OCI-LY7 (cell line): ENCODE data around the gene CDY1. TPM values are rescaled to one million over a fixed set of nuclear protein-coding genes. Genes with fewer than 3 reads are reported as not detected.
"Not testable (repeated sequence)": the region's sequence is repeated elsewhere in the genome, so short reads cannot be mapped to it uniquely, and the experiment has no call there.

Experiments used
- BruUV-seq: library from RNA; stranded (reverse); fragments of 400-500 nt; replicated peaks from 2 replicates; lab custom pipeline; 2021; lab: Mats Ljungman, UMichigan
- CTCF ChIA-PET: fragments of 300-600 bp; sonication (Branson Sonifier 250); formaldehyde crosslinking; loops from one replicate; lab custom pipeline; 2022; ENCODE audit warnings: antibody characterized with exemption; ENCODE audit not compliant: unreplicated experiment; lab: Charles Lee
- POLR2A ChIA-PET: fragments of 300-600 bp; sonication (Branson Sonifier 250); formaldehyde crosslinking; loops from one replicate; lab custom pipeline; 2022; ENCODE audit warnings: antibody characterized with exemption; lab: Charles Lee
- DNase-seq: peaks from one replicate; pipeline ENCODE4 v3.0.0-alpha.2; 2015; ENCODE audit warnings: low spot score
- H2AFZ ChIP-seq: fragments of 200-600 bp; sonication (generic), shearing (Covaris generic); 2 replicates; pipeline ENCODE4 v1.6.1; 2014; ENCODE audit warnings: mild to moderate bottlenecking, antibody characterized with exemption, low read length, moderate library complexity
- H3K27ac ChIP-seq: fragments of 200-600 bp; sonication (generic); 2 replicates; pipeline ENCODE4 v1.5.1; 2014; ENCODE audit warnings: mixed run types, low read depth, mild to moderate bottlenecking, moderate library complexity, low read length, inconsistent platforms; ENCODE audit not compliant: poor library complexity, severe bottlenecking
- H3K36me3 ChIP-seq: fragments of 200-600 bp; sonication (generic); 2 replicates; pipeline ENCODE4 v1.6.1; 2014; ENCODE audit warnings: mild to moderate bottlenecking, antibody characterized with exemption, low read length, moderate library complexity, mixed read lengths; ENCODE audit not compliant: insufficient read depth
- H3K4me1 ChIP-seq: fragments of 200-600 bp; sonication (generic); 2 replicates; pipeline ENCODE4 v1.5.1; 2014; ENCODE audit warnings: mild to moderate bottlenecking, low read length; ENCODE audit not compliant: insufficient read depth, poor library complexity, severe bottlenecking
- H3K4me2 ChIP-seq: fragments of 200-600 bp; sonication (generic); 2 replicates; pipeline ENCODE4 v1.6.1; 2014; ENCODE audit warnings: mild to moderate bottlenecking, low read length
- H3K4me3 ChIP-seq: fragments of 200-600 bp; sonication (generic); 2 replicates; pipeline ENCODE4 v1.5.1; 2014; ENCODE audit warnings: mild to moderate bottlenecking, low read depth, low read length; ENCODE audit not compliant: poor library complexity, severe bottlenecking
- H3K79me2 ChIP-seq: fragments of 200-600 bp; sonication (generic); 2 replicates; pipeline ENCODE4 v1.6.1; 2016; ENCODE audit warnings: low read depth, mild to moderate bottlenecking, low read length, moderate library complexity, mixed read lengths; ENCODE audit not compliant: insufficient read depth
- H3K9me2 ChIP-seq: fragments of 200-600 bp; sonication (generic); 2 replicates; pipeline ENCODE4 v1.6.1; 2016; ENCODE audit warnings: mild to moderate bottlenecking, low read length, mixed read lengths; ENCODE audit not compliant: insufficient read depth
- H3K9me3 ChIP-seq: fragments of 200-600 bp; sonication (generic); 2 replicates; pipeline ENCODE4 v1.6.1; 2014; ENCODE audit warnings: mild to moderate bottlenecking, mixed run types, low read length, mixed read lengths
- H4K20me1 ChIP-seq: fragments of 200-600 bp; sonication (generic); 2 replicates; pipeline ENCODE4 v1.6.1; 2014; ENCODE audit warnings: mild to moderate bottlenecking, antibody characterized with exemption, low read length, moderate library complexity, mixed read lengths; ENCODE audit not compliant: insufficient read depth
- intact Hi-C: fragments of 100-400 bp; cut with micrococcal nuclease; formaldehyde crosslinking; loops from one replicate; pipeline ENCODE4 v1.10.0; 2022; ENCODE audit not compliant: unreplicated experiment
- total RNA-seq, 2 experiments: library from RNA; depleted of rRNA in 1 of 2; stranded (reverse); fragments of >200 nt in 1 of 2; shearing (Covaris generic) in 1 of 2; gene quantifications; 2 replicates each; pipeline ENCODE4 v1.2.3, GENCODE V29; 2014 to 2022

The CDY1 gene
- total RNA-seq, 2 experiments from 2014 or later, result not detected

GRCh38 chrY:25643024-25643915 is 21.4 kb downstream of the CDY1 start:
- BruUV-seq, H2AFZ ChIP-seq, H3K4me3 ChIP-seq, H3K4me1 ChIP-seq, H3K9me2 ChIP-seq, intact Hi-C loops, H3K36me3 ChIP-seq, CTCF ChIA-PET, H3K4me2 ChIP-seq, POLR2A ChIA-PET, H3K79me2 ChIP-seq, H4K20me1 ChIP-seq, DNase-seq, H3K9me3 ChIP-seq, H3K27ac ChIP-seq: not testable (repeated sequence)
